OCI-LY3 (cell line): ENCODE measurements around the gene OLA1.

ENCODE experiments used
- CTCF ChIP-seq: fragments of 200-600, 300-600 bp; sonication (generic); IDR thresholded peaks from 2 replicates; pipeline ENCODE4 v1.5.1; 2014; ENCODE audit warnings: antibody characterized with exemption, low read length, low read depth
- EZH2phosphoT487 ChIP-seq: fragments of 200-600 bp; shearing (Covaris generic); IDR thresholded peaks from 2 replicates; pipeline ENCODE4 v1.6.1; 2018; ENCODE audit warnings: antibody characterized with exemption, mixed run types, low read depth

- TF ChIP-seq CTCF, result no peak
- TF ChIP-seq EZH2phosphoT487, result no peak
Observed at GRCh38 chr2:174106736-174107135, 141.6 kb downstream of the OLA1 start.
